ENCODE data around the gene MEGF6. TPM values are rescaled to one million over a fixed set of nuclear protein-coding genes. Genes with fewer than 3 reads are reported as not detected.

MEGF6 gene
- total and polyA plus RNA-seq, 12 donors = 1.8 to 14.1 (median 7.0) TPM

DNA sequence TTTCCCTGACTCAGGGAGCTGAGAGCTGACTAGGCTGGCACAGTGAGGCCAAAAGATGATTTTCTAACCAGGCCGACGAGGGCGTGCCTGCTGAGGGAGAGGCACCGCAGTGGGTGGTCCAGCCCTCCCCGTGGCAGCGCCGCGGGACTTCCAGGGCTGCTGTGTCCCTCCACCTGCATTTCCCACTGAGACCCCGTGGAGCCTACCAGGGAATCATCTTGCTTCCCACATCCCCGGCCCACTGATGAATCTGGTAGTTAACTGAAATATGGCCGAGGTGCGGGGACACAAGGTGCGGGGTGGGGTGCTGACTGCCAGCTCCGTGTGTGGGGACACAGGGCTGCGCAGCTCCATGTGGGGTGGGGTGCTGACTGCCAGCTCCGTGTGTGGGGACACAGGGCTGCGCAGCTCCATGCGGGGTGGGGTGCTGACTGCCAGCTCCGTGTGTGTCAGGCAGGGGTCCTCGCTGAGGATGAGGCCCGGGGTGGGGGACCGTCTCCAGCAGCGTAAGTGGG is 28.1 kb upstream of the MEGF6 start:
- Histone ChIP-seq H3K27ac (no peak overlapping the region), H3K36me3 (peaks cover 0 to 86% (median 33%) of the 10 kb centered on the region in 9 donors), H3K9me3 (no peaks in the 10 kb centered on the region), H3K4me1 (no peaks in the 10 kb centered on the region), H3K27me3 (no peaks in the 10 kb centered on the region), H3K4me3 (no peak overlapping the region)
- intact Hi-C loops (cut with DNase I) = no loop called here
- DNase-seq = no peak
- 92% methylated on average over 23 of the region's 23 CpGs for WGBS, 2 donors
- ATAC-seq = no peak
- TF ChIP-seq, protein P1, sequence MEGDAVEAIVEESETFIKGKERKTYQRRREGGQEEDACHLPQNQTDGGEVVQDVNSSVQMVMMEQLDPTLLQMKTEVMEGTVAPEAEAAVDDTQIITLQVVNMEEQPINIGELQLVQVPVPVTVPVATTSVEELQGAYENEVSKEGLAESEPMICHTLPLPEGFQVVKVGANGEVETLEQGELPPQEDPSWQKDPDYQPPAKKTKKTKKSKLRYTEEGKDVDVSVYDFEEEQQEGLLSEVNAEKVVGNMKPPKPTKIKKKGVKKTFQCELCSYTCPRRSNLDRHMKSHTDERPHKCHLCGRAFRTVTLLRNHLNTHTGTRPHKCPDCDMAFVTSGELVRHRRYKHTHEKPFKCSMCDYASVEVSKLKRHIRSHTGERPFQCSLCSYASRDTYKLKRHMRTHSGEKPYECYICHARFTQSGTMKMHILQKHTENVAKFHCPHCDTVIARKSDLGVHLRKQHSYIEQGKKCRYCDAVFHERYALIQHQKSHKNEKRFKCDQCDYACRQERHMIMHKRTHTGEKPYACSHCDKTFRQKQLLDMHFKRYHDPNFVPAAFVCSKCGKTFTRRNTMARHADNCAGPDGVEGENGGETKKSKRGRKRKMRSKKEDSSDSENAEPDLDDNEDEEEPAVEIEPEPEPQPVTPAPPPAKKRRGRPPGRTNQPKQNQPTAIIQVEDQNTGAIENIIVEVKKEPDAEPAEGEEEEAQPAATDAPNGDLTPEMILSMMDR (IDR thresholded peaks at IDR 0.05) = no peak

DNA sequence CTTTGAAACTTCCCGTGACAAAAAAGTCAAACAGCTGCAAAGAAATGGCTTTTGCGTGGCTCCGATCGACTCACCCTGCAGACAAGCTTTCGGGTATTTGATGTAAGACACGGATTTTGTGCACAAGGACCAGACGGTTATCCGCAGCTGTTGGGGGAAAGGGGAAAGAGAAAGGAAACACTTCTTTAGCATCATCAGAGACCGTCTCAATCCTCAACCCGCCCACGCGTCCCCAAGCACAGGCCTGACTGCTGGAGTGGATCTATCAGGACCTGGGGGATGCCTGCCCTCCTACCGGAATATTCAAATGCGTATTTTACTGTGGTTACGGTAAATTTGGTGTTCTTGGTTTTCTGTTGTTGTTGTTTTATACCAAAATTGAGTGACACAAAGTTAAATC is 27.4 kb upstream of the MEGF6 start:
- peaks cover 0 to 91% (median 38%) of the 10 kb centered on the region in 9 donors for H3K36me3 ChIP-seq
- WGBS, 2 donors = 89 to 91% methylated on average over 15 of the region's 15 CpGs
- no peak for DNase-seq
- intact Hi-C loops (cut with DNase I) = no loop called here
- H3K27me3 ChIP-seq = no peaks in the 10 kb centered on the region
- no peaks in the 10 kb centered on the region for H3K4me1 ChIP-seq
- ATAC-seq = no peak
- H3K9me3 ChIP-seq = no peaks in the 10 kb centered on the region
- TF ChIP-seq, protein P1 (IDR thresholded peaks at IDR 0.05) = no peak
- H3K4me3 ChIP-seq = no peak overlapping the region
- H3K27ac ChIP-seq = no peak overlapping the region

DNA sequence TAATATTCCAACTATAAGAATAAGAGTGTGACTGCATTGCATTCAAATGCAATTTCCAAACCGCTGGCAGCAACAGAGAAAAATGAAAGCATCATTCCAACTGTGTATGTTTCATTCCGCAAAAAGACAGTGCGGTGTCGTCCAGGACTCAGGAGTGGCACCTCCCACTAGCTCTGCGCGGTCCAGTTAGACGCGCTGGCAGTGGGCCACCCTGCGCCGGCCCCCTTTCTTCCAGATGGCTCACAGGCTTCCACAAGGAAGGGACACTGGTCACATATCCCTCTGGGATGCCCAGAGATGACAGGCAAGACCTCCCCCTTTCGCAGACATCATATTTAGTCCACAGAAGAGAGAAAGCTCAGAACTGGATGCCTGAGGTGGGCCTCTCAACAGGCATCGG is 26.7 kb upstream of the MEGF6 start:
- intact Hi-C loops (cut with DNase I) = no loop called here
- H3K4me3 ChIP-seq = no peak overlapping the region
- H3K27ac ChIP-seq = no peak overlapping the region
- H3K27me3 ChIP-seq = no peaks in the 10 kb centered on the region
- DNase-seq = no peak
- TF ChIP-seq, protein P1 (IDR thresholded peaks at IDR 0.05) = no peak
- peaks cover 0 to 94% (median 44%) of the 10 kb centered on the region in 9 donors for H3K36me3 ChIP-seq
- H3K4me1 ChIP-seq = no peaks in the 10 kb centered on the region
- ATAC-seq = no peak
- no peaks in the 10 kb centered on the region for H3K9me3 ChIP-seq
- WGBS, 2 donors = 92 to 94% methylated on average over 12 of the region's 12 CpGs

DNA sequence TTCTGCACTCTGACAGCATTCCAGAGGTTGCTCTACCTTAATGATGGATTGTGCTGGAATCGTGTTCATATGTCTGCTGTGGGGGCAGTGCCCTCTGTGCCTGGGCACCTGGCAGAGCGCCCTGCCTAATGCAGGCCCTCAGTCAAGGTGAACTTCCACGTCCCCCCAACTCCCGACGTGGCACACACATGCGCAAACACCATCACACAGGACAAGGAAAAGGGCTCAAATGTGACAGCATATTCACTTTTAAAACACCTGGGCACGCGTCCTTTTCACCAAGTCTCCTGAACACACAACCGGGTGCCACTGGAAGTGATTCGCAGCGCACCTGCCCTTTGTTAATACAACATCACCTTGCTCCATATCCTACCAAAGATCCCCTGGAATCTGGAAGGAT is 25.2 kb upstream of the MEGF6 start:
- Histone ChIP-seq H3K36me3 (peaks cover 0 to 100% (median 59%) of the 10 kb centered on the region in 9 donors), H3K9me3 (no peaks in the 10 kb centered on the region), H3K27me3 (no peaks in the 10 kb centered on the region), H3K27ac (no peak overlapping the region), H3K4me3 (no peak overlapping the region), H3K4me1 (no peaks in the 10 kb centered on the region)
- intact Hi-C loops (cut with DNase I) = no loop called here
- DNase-seq = no peak
- TF ChIP-seq, protein P1 (IDR thresholded peaks at IDR 0.05) = no peak
- no peak for ATAC-seq
- 94 to 96% methylated on average over 11 of the region's 11 CpGs for WGBS, 2 donors
